ENCODE data around the gene MSI1. TPM values are rescaled to one million over a fixed set of nuclear protein-coding genes. Genes with fewer than 3 reads are reported as not detected.

MSI1 gene
- total and polyA plus RNA-seq, 10 of the 15 experiments (the other 5 are each of a cell fraction or from before 2014, with no cell fraction given): 0.04 TPM; not detected in 9

- FAIRE-seq: no peak
- CTCF ChIA-PET: no interaction called here
- RAD21 ChIA-PET (ENCODE audit: unreplicated experiment): no interaction called here
- no peaks in the 10 kb centered on the region for H3K36me3 ChIP-seq (ENCODE audit: control insufficient read depth in 2 of 2, insufficient read depth in 2 of 2, low read length in 1 of 2)
- 51% methylated on average over 4 of the region's 4 CpGs for WGBS (ENCODE audit: insufficient coverage, insufficient replicate concordance, low lambda C conversion rate, missing lambda C conversion rate)
- in situ Hi-C loops (cut with MboI): loop anchor here (10.0 kb wide), 1 partner anchor 107 kb away; the partner anchor contains the start of gene COX6A1
- SMC1A ChIA-PET (ENCODE audit: uncharacterized antibody, unreplicated experiment): interaction anchor here (2.6 kb wide), 1 partner anchor 254 kb away, joined by 8 read pairs; the partner anchor contains the start of gene POP5
- no TSS peak for BruUV-seq (replicated peaks)
- no peak overlapping the region for H3K27ac ChIP-seq (ENCODE audit: control insufficient read depth, insufficient read depth)
- H3K9me3 ChIP-seq (replicated peaks; ENCODE audit: control insufficient read depth, insufficient read depth, low read length): no peaks in the 10 kb centered on the region
- H3K4me3 ChIP-seq: no peak overlapping the region
- no peak overlapping the region for H3K9ac ChIP-seq (ENCODE audit: control insufficient read depth, insufficient read depth, low read length)
- no peak for DNase-seq (ENCODE audit: low read depth, low spot score)
- H3K27me3 ChIP-seq (replicated peaks in 1 of 2; ENCODE audit: control insufficient read depth in 2 of 2, insufficient read depth in 2 of 2, low read length in 1 of 2): no peaks in the 10 kb centered on the region; a peak in 1 of 4 replicates
- no peak for TF ChIP-seq USF1 (IDR thresholded peaks at IDR 0.05; ENCODE audit: borderline replicate concordance, extremely low read length, insufficient read depth, low read depth, low read length)
- no peak for TF ChIP-seq EP300 (IDR thresholded peaks at IDR 0.05; ENCODE audit: borderline replicate concordance in 1 of 2, control insufficient read depth in 1 of 2, low read depth in 2 of 2, low read length in 2 of 2)
- no peak for TF ChIP-seq BRCA1 (IDR thresholded peaks at IDR 0.05; ENCODE audit: low read depth, low read length)
- TF ChIP-seq CREB1 (IDR thresholded peaks at IDR 0.05; ENCODE audit: low read depth): no peak
- TF ChIP-seq CHD4 (IDR thresholded peaks at IDR 0.05): no peak
- TF ChIP-seq RB1 (IDR thresholded peaks at IDR 0.05; ENCODE audit: borderline replicate concordance): no peak
- TF ChIP-seq NR2F1 (conservative IDR thresholded peaks at IDR 0.05): no peak
- TF ChIP-seq E2F8 (IDR thresholded peaks at IDR 0.05; ENCODE audit: low read depth, partially characterized antibody): no peak
- no peak for TF ChIP-seq MEF2B (IDR thresholded peaks at IDR 0.05; ENCODE audit: partially characterized antibody, poor library complexity, severe bottlenecking)
- no peak for TF ChIP-seq STAT1 (conservative IDR thresholded peaks at IDR 0.05)
- no peak for TF ChIP-seq POLR2AphosphoS2 (IDR thresholded peaks at IDR 0.05; ENCODE audit: low read depth, low read length)
- TF ChIP-seq TARDBP (IDR thresholded peaks at IDR 0.05; ENCODE audit: borderline replicate concordance): no peak
- H3K4me2 ChIP-seq (ENCODE audit: control insufficient read depth, insufficient read depth): no peak overlapping the region
- no peak for ATAC-seq
- intact Hi-C loops (cut with micrococcal nuclease; ENCODE audit: unreplicated experiment): no loop called here
- H3K4me1 ChIP-seq (ENCODE audit: control insufficient read depth, insufficient read depth, low read length): no peaks in the 10 kb centered on the region
- no peak overlapping the region for H2AFZ ChIP-seq (ENCODE audit: control insufficient read depth, low read depth, low read length)
- POLR2A ChIA-PET: no interaction called here
- no peaks in the 10 kb centered on the region for H4K20me1 ChIP-seq (ENCODE audit: control insufficient read depth, insufficient read depth)
- H3K79me2 ChIP-seq (ENCODE audit: control insufficient read depth, insufficient read depth, low read length): no peaks in the 10 kb centered on the region
Observed at GRCh38 chr12:120328228-120328627, 40.7 kb downstream of the MSI1 start.

Measured in GM12878 (cell line).